HCT116 (cell line): Measurements from ENCODE around the gene SPTB. TPM values are rescaled to one million over a fixed set of nuclear protein-coding genes. Genes with fewer than 3 reads are reported as not detected.

ENCODE experiments used
- ATAC-seq: fragments of 200-7000 bp; cut with Tn5 transposase; 2 replicates; pipeline ENCODE4 v1.9.1; 2020; ENCODE audit warnings: mild to moderate bottlenecking, moderate library complexity
- BruUV-seq: library from RNA; stranded (reverse); fragments of 400-500 nt; replicated peaks from 2 replicates; lab custom pipeline; 2021; lab: Mats Ljungman, UMichigan
- CTCF ChIA-PET: fragments of 300-600 bp; sonication (Branson Sonifier 250); formaldehyde crosslinking; loops from one replicate; lab custom pipeline; 2021; ENCODE audit warnings: antibody characterized with exemption; lab: Charles Lee
- POLR2A ChIA-PET: fragments of 300-600, 350-600 bp; sonication (Branson Sonifier 250); formaldehyde crosslinking; loops from one replicate; lab custom pipeline; 2021; ENCODE audit warnings: antibody characterized with exemption; lab: Charles Lee
- RAD21 ChIA-PET, 2 experiments: fragments of 300-600 bp; sonication (Branson Sonifier 250); formaldehyde crosslinking; loops; one replicate each; lab custom pipeline; 2023; ENCODE audit warnings: low total read pairs in 2 of 2; ENCODE audit not compliant: uncharacterized antibody in 2 of 2, unreplicated experiment in 2 of 2, low non-redundant PET in 1 of 2; lab: Charles Lee
- DNase-seq: peaks from one replicate; pipeline ENCODE4 v3.0.0-alpha.2; 2010; ENCODE audit warnings: low read depth, low spot score
- H2AFZ ChIP-seq: fragments of 200-600 bp; shearing (Covaris generic), sonication (generic); 2 replicates; pipeline ENCODE4 v1.6.1; 2017; ENCODE audit warnings: low read depth, mixed run types, mixed read lengths, antibody characterized with exemption, low read length; ENCODE audit not compliant: poor library complexity, severe bottlenecking
- H3K27ac ChIP-seq: 2 replicates; pipeline ENCODE4 v1.5.1; 2012; ENCODE audit warnings: low read depth, low read length
- H3K27me3 ChIP-seq: fragments of 200-600 bp; sonication (generic); 2 replicates; pipeline ENCODE4 v1.6.1; 2016; ENCODE audit warnings: mixed run types, low read length, mixed read lengths; ENCODE audit not compliant: insufficient read depth
- H3K36me3 ChIP-seq, 2 experiments: fragments of 200-500 bp in 1 of 2; fragments of 200-600 bp in 1 of 2; sonication (Bioruptor generic) in 1 of 2; sonication (generic) in 1 of 2; 2 replicates each; pipeline versions ENCODE4 v1.5.1 to v1.6.1; 2014 to 2016; ENCODE audit warnings: low read length in 2 of 2, inconsistent platforms in 1 of 2, mixed read lengths in 1 of 2, mixed run types in 1 of 2; ENCODE audit not compliant: insufficient read depth in 2 of 2, control insufficient read depth in 1 of 2
- H3K4me1 ChIP-seq, 2 experiments: fragments of 200-600 bp in 1 of 2; sonication (generic) in 1 of 2; 2 replicates each; pipeline versions ENCODE4 v1.5.1 to v1.6.1; 2012 to 2017; ENCODE audit warnings: low read length in 2 of 2, inconsistent platforms in 1 of 2, mild to moderate bottlenecking in 1 of 2, mixed read lengths in 1 of 2, mixed run types in 1 of 2, moderate library complexity in 1 of 2; ENCODE audit not compliant: insufficient read depth in 2 of 2, control insufficient read depth in 1 of 2
- H3K4me2 ChIP-seq: fragments of 200-600 bp; sonication (generic); 2 replicates; pipeline ENCODE4 v1.6.1; 2017; ENCODE audit warnings: mixed run types, low read length, mixed read lengths
- H3K4me3 ChIP-seq, 2 experiments: fragments of 200-600 bp in 1 of 2; sonication (generic) in 1 of 2; replicated peaks in 1 of 2; 2 replicates each; pipeline ENCODE4 v1.5.1; 2011 to 2016; ENCODE audit warnings: low read length in 2 of 2, control low read depth in 1 of 2, low read depth in 1 of 2, mild to moderate bottlenecking in 1 of 2, mixed read lengths in 1 of 2, mixed run types in 1 of 2
- H3K79me2 ChIP-seq: fragments of 200-600 bp; sonication (generic); 2 replicates; pipeline ENCODE4 v1.6.1; 2017; ENCODE audit warnings: mild to moderate bottlenecking, mixed run types, low read length, moderate library complexity, mixed read lengths; ENCODE audit not compliant: insufficient read depth
- H3K9ac ChIP-seq: fragments of 200-600 bp; sonication (generic); 2 replicates; pipeline ENCODE4 v1.6.1; 2016; ENCODE audit warnings: low read length, mixed read lengths
- H3K9me2 ChIP-seq: fragments of 200-600 bp; sonication (generic), shearing (Covaris generic); 2 replicates; pipeline ENCODE4 v1.6.1; 2017; ENCODE audit warnings: mixed run types, mild to moderate bottlenecking, moderate library complexity; ENCODE audit not compliant: insufficient read depth
- H3K9me3 ChIP-seq, 2 experiments: fragments of 200-500 bp in 1 of 2; fragments of 200-600 bp in 1 of 2; sonication (Bioruptor generic) in 1 of 2; sonication (generic) in 1 of 2; 2 replicates each; pipeline ENCODE4 v1.6.1; 2014 to 2017; ENCODE audit warnings: low read length in 2 of 2, mixed read lengths in 2 of 2, inconsistent platforms in 1 of 2, low read depth in 1 of 2, mild to moderate bottlenecking in 1 of 2, mixed run types in 1 of 2, moderate library complexity in 1 of 2; ENCODE audit not compliant: control insufficient read depth in 1 of 2, insufficient read depth in 1 of 2
- H4K20me1 ChIP-seq: fragments of 200-600 bp; sonication (generic), shearing (Covaris generic); 2 replicates; pipeline ENCODE4 v1.6.1; 2017; ENCODE audit warnings: mixed run types, mild to moderate bottlenecking, moderate library complexity; ENCODE audit not compliant: insufficient read depth
- CBX3 ChIP-seq: IDR thresholded peaks from 2 replicates; pipeline ENCODE4 v1.6.1; 2012; ENCODE audit warnings: low read depth
- CEBPB ChIP-seq: IDR thresholded peaks from 2 replicates; pipeline ENCODE4 v1.6.1; 2012; ENCODE audit warnings: low read depth
- EZH2 ChIP-seq: fragments of 200-600 bp; sonication (generic); IDR thresholded peaks from 2 replicates; pipeline ENCODE4 v1.6.1; 2017; ENCODE audit warnings: antibody characterized with exemption, mixed run types
- POLR2A ChIP-seq: IDR thresholded peaks from 2 replicates; pipeline ENCODE4 v1.7.0; 2011; ENCODE audit warnings: borderline replicate concordance; ENCODE audit not compliant: insufficient read depth, insufficient read length; ENCODE audit errors: extremely low read depth
- POLR2AphosphoS5 ChIP-seq: IDR thresholded peaks from 2 replicates; pipeline ENCODE4 v1.6.1; 2011; ENCODE audit warnings: mild to moderate bottlenecking, low read depth, low read length, moderate library complexity
- RAD21 ChIP-seq: IDR thresholded peaks from 2 replicates; pipeline ENCODE4 v1.6.1; 2012; ENCODE audit warnings: low read depth, mild to moderate bottlenecking
- SP1 ChIP-seq: IDR thresholded peaks from 2 replicates; pipeline ENCODE4 v1.6.1; 2012; ENCODE audit warnings: low read depth
- SRF ChIP-seq: IDR thresholded peaks from 2 replicates; pipeline ENCODE4 v1.6.1; 2012; ENCODE audit warnings: low read depth
- TCF7L2 ChIP-seq: IDR thresholded peaks from 2 replicates; pipeline ENCODE4 v1.7.0; 2011; ENCODE audit warnings: borderline replicate concordance, inconsistent platforms; ENCODE audit not compliant: insufficient read depth, insufficient read length; ENCODE audit errors: extremely low read depth
- intact Hi-C: fragments of 100-400 bp; cut with micrococcal nuclease; formaldehyde crosslinking; loops from 2 replicates; pipeline ENCODE4 v1.10.0; 2022
- total RNA-seq: library from RNA; stranded (reverse); gene quantifications from one replicate; pipeline ENCODE4 v1.2.1, GENCODE V29; 2021; ENCODE audit not compliant: unreplicated experiment
- TF ChIP-seq, protein P1 (sequence below): IDR thresholded peaks from 2 replicates; pipeline ENCODE4 v1.6.1; 2012
- TF ChIP-seq, protein P2 (sequence below): IDR thresholded peaks from 2 replicates; pipeline ENCODE4 v1.6.1; 2012; ENCODE audit warnings: low read depth
- TF ChIP-seq, protein P3 (sequence below), 3 experiments: fragments of 200-600 bp in 1 of 3; sonication (generic) in 1 of 3; IDR thresholded peaks in 2 of 3; conservative IDR thresholded peaks in 1 of 3; 2 replicates each; pipeline ENCODE4 v1.5.1; 2012 to 2017; ENCODE audit warnings: low read depth in 2 of 3, low read length in 2 of 3, antibody characterized with exemption in 1 of 3, borderline replicate concordance in 1 of 3, control low read depth in 1 of 3, mild to moderate bottlenecking in 1 of 3, mixed read lengths in 1 of 3, mixed run types in 1 of 3, moderate library complexity in 1 of 3; ENCODE audit not compliant: insufficient read depth in 1 of 3

Gene SPTB
- total RNA-seq, 1 experiment from 2014 or later, result 4.2 TPM

DNA sequence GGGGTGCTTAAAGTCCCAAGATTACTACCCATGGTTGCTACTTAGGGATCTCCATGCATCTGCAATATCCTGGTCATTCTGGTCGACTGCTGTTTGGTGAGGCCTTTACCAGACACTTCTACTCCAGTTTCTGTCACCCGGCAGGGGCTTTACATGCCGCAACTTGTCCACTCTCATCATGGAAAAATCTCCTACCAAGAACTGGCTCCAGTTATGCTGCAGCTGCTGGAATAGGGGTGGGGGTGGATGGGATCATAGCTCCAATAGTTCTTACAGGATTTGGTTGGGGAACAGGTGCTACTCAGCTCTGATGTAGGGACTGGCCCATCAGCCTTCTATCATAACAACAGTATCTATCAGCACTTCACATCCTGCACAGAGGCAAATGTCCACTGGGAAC, 51.6 kb downstream of the SPTB start:
- intact Hi-C loops, result loop anchor here (5.0 kb wide), 1 partner anchor 34 kb away; no protein-coding TSS in a partner anchor
- CTCF ChIA-PET, result interaction anchor here (1.6 kb wide), 1 partner anchor 83 kb away, joined by 3 read pairs; no protein-coding TSS in a partner anchor
- no TSS peak for BruUV-seq
- H3K4me2 ChIP-seq, result no peak overlapping the region
- H3K27me3 ChIP-seq, result no peaks in the 10 kb centered on the region
- DNase-seq, result no peak
- no peaks in the 10 kb centered on the region for H3K36me3 ChIP-seq
- no peak for TF ChIP-seq CEBPB
- H3K27ac ChIP-seq, result no peak overlapping the region
- POLR2A ChIA-PET, result no interaction called here
- H3K9ac ChIP-seq, result no peak overlapping the region
- H3K4me3 ChIP-seq, result no peak overlapping the region
- ATAC-seq, result no peak
- no peaks in the 10 kb centered on the region for H3K9me2 ChIP-seq
- H2AFZ ChIP-seq, result no peak overlapping the region
- RAD21 ChIA-PET, result no interaction called here
- H3K79me2 ChIP-seq, result no peaks in the 10 kb centered on the region
- H4K20me1 ChIP-seq, result no peaks in the 10 kb centered on the region
- H3K4me1 ChIP-seq, result peaks cover 0 to 13% of the 10 kb centered on the region in 2 experiments; a peak in 1 of 4 replicates
- no peaks in the 10 kb centered on the region for H3K9me3 ChIP-seq

- no peaks in the 10 kb centered on the region for H3K79me2 ChIP-seq
- POLR2A ChIA-PET, result no interaction called here
- H3K9me2 ChIP-seq, result no peaks in the 10 kb centered on the region
- ATAC-seq, result no peak
- intact Hi-C loops, result loop anchor here (5.0 kb wide), 1 partner anchor 35 kb away; no protein-coding TSS in a partner anchor
- no peaks in the 10 kb centered on the region for H3K27me3 ChIP-seq
- TF ChIP-seq POLR2AphosphoS5 (no peak), SRF (no peak), EZH2 (no peak), TCF7L2 (no peak), CEBPB (no peak), SP1 (no peak), CBX3 (no peak), POLR2A (no peak), RAD21 (no peak)
- TF ChIP-seq, protein P1, sequence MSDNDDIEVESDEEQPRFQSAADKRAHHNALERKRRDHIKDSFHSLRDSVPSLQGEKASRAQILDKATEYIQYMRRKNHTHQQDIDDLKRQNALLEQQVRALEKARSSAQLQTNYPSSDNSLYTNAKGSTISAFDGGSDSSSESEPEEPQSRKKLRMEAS, result no peak
- TF ChIP-seq, protein P2, sequence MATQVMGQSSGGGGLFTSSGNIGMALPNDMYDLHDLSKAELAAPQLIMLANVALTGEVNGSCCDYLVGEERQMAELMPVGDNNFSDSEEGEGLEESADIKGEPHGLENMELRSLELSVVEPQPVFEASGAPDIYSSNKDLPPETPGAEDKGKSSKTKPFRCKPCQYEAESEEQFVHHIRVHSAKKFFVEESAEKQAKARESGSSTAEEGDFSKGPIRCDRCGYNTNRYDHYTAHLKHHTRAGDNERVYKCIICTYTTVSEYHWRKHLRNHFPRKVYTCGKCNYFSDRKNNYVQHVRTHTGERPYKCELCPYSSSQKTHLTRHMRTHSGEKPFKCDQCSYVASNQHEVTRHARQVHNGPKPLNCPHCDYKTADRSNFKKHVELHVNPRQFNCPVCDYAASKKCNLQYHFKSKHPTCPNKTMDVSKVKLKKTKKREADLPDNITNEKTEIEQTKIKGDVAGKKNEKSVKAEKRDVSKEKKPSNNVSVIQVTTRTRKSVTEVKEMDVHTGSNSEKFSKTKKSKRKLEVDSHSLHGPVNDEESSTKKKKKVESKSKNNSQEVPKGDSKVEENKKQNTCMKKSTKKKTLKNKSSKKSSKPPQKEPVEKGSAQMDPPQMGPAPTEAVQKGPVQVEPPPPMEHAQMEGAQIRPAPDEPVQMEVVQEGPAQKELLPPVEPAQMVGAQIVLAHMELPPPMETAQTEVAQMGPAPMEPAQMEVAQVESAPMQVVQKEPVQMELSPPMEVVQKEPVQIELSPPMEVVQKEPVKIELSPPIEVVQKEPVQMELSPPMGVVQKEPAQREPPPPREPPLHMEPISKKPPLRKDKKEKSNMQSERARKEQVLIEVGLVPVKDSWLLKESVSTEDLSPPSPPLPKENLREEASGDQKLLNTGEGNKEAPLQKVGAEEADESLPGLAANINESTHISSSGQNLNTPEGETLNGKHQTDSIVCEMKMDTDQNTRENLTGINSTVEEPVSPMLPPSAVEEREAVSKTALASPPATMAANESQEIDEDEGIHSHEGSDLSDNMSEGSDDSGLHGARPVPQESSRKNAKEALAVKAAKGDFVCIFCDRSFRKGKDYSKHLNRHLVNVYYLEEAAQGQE, result no peak
- TF ChIP-seq, protein P3, sequence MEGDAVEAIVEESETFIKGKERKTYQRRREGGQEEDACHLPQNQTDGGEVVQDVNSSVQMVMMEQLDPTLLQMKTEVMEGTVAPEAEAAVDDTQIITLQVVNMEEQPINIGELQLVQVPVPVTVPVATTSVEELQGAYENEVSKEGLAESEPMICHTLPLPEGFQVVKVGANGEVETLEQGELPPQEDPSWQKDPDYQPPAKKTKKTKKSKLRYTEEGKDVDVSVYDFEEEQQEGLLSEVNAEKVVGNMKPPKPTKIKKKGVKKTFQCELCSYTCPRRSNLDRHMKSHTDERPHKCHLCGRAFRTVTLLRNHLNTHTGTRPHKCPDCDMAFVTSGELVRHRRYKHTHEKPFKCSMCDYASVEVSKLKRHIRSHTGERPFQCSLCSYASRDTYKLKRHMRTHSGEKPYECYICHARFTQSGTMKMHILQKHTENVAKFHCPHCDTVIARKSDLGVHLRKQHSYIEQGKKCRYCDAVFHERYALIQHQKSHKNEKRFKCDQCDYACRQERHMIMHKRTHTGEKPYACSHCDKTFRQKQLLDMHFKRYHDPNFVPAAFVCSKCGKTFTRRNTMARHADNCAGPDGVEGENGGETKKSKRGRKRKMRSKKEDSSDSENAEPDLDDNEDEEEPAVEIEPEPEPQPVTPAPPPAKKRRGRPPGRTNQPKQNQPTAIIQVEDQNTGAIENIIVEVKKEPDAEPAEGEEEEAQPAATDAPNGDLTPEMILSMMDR (IDR thresholded peaks at IDR 0.05 in 2 of 3, conservative IDR thresholded peaks at IDR 0.05 in 1 of 3; ENCODE audit: borderline replicate concordance in 1 of 3, insufficient read depth in 1 of 3, low read depth in 2 of 3, low read length in 2 of 3), result no peak
- H3K36me3 ChIP-seq, result no peaks in the 10 kb centered on the region
- DNase-seq, result no peak
- H3K4me1 ChIP-seq, result peaks cover 0 to 15% of the 10 kb centered on the region in 2 experiments; a peak in 1 of 4 replicates
- H3K4me3 ChIP-seq, result no peak overlapping the region
- RAD21 ChIA-PET, result no interaction called here
- no peak overlapping the region for H3K9ac ChIP-seq
- H3K9me3 ChIP-seq, result no peaks in the 10 kb centered on the region
- H4K20me1 ChIP-seq, result no peaks in the 10 kb centered on the region
- CTCF ChIA-PET, result interaction anchor here (1.3 to 1.6 kb wide), 3 partner anchors 16 to 84 kb away, joined by 3 to 5 read pairs (median 4); no protein-coding TSS in a partner anchor
- no peak overlapping the region for H3K27ac ChIP-seq
- no peak overlapping the region for H2AFZ ChIP-seq
- BruUV-seq, result no TSS peak
- H3K4me2 ChIP-seq, result no peak overlapping the region
These were observed 52.9 kb downstream of the SPTB start for GRCh38 chr14:64826845-64827244.
